GM13977 (cell line): ENCODE data around the gene CAMK1.

ENCODE experiments used
- DNase-seq: peaks from one replicate; pipeline ENCODE4 v3.0.0; 2012; ENCODE audit warnings: low spot score
- in situ Hi-C: fragments of 300-500 bp; cut with MboI; formaldehyde crosslinking; loops from one replicate; pipeline ENCODE4 v1.12.0; 2022; ENCODE audit warnings: low sequenced_read_pairs, low pct_unique_long_range_greater_than_20kb, mixed read lengths, inconsistent platforms; ENCODE audit not compliant: unreplicated experiment
- TF ChIP-seq, protein P1 (sequence below): IDR thresholded peaks from 2 replicates; pipeline ENCODE4 v1.5.1; 2012; ENCODE audit warnings: mild to moderate bottlenecking, control low read depth; ENCODE audit not compliant: insufficient read depth; ENCODE audit errors: extremely low read depth, missing control alignments

Gene CAMK1

DNA sequence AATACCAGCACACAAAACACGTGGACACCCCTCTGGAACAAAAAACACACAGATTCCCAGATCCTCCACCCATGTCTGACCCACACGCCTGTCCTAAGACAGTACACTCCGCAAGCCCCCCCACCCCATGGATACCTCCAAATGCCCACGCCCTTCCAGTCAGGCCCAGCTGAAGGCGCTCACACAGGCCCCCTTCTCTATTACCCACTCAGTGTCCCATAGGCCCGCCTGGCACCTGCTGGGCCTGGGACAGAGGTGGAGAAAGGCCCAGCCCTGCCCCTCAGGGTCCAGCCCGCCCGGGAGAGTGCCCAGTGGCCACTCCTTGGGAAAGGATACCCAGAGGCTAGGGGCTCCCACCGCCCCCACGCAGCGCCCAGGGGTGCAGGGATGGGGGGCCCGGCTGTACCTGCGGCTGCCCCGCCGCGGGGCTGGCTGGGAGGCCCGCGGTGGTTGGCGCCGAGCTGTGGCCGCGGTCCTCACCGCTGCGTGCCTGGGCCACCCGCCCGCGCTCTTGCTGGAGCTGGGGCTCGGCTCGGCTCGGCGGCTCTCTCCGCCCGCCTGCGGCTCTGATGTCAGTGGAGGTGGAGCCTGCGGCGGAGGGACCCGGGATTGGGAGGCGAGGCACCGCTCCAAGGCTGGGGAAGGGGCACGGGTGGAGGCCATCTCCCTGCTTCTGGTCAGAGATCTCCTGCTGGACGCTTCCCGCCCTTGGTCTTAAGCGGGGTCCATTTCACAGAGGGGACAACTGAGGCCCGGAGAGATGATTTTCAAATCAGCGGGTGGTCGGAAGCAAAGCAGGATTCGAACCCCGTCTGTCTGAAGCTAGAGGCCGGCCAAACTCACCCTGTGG, at the start of gene CAMK1:
Gene CAMK1, minus strand, starts transcription at position 522 of the 850 bp plus-strand sequence. CDS start 2,198 bp downstream, outside the sequence.
- TF ChIP-seq, protein P1, sequence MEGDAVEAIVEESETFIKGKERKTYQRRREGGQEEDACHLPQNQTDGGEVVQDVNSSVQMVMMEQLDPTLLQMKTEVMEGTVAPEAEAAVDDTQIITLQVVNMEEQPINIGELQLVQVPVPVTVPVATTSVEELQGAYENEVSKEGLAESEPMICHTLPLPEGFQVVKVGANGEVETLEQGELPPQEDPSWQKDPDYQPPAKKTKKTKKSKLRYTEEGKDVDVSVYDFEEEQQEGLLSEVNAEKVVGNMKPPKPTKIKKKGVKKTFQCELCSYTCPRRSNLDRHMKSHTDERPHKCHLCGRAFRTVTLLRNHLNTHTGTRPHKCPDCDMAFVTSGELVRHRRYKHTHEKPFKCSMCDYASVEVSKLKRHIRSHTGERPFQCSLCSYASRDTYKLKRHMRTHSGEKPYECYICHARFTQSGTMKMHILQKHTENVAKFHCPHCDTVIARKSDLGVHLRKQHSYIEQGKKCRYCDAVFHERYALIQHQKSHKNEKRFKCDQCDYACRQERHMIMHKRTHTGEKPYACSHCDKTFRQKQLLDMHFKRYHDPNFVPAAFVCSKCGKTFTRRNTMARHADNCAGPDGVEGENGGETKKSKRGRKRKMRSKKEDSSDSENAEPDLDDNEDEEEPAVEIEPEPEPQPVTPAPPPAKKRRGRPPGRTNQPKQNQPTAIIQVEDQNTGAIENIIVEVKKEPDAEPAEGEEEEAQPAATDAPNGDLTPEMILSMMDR: no peak
- DNase-seq: peak; percentile 77
- in situ Hi-C loops: no loop called here

DNA sequence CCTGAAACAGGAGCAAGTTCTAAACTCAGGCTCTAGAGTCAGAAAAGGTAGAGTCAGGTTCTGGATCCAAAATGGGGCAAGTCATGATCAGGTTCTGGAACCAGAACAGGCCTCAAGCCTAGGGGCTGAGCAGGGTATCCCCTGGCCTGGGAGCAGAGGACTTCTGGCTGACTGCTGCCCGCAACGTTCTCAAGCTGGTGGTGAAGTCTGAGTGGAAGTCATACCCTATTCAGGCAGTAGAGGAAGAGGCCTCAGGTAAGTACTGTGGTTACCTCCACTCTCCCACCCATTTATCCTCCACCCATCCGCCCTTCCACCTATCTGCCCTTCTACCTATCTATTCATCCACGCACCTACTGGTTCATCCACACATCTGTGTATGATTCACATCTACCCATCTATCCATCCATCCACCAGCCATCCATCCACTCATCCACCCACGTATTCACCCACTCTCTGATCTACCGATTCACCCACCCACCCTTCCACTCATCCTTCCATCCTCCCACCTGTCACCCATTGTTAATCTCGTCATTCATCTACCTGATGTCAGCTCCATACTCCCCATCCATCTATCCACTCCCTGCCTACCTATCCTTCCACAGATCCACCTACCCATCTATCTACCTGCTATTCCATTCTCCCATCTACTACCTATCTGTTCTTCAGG, 49.1 kb upstream of the CAMK1 start:
- no peak for DNase-seq
- TF ChIP-seq, protein P1: no peak
- in situ Hi-C loops: no loop called here

DNA sequence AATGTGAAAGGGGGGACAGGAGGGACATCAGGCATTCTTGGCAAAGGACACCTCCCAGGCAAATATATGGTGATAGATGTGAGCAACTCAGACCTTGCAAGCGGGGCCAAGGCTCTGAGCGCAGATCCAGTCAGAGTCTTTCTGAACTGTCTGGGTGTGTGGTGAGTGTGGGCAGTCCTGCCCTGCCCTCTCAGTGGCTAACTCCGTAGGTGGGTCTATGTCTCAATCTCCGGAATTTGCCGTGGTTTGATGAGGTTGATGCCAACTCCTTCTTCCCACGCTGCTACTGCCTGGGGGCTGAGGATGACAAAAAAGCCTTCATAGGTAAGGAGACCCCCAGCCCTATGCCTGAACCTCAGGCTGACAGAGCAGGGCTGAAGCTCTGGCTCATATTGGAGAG, 47.7 kb upstream of the CAMK1 start:
- in situ Hi-C loops: no loop called here
- no peak for DNase-seq
- TF ChIP-seq, protein P1: no peak

DNA sequence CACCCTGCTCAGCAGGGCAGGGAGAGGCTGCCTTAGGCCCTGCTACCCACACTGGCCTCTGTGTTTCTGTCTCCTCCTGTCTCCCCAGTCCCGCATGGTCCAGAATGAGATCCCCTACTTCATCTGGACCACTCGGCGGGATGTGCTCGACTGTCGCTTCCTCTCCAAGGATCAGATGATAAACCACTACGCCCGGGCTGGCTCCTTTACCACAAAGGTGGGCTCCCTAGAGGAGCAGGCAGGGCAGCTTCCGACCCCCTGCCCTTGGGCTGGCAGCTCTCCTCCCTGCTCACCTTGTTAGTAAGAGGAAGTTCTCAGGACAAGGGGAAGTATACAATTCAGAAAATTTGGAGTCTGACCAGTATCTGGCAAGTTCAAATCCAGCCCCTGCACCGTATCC, 46.2 kb upstream of the CAMK1 start:
- in situ Hi-C loops: no loop called here
- no peak for DNase-seq
- TF ChIP-seq, protein P1: no peak

DNA sequence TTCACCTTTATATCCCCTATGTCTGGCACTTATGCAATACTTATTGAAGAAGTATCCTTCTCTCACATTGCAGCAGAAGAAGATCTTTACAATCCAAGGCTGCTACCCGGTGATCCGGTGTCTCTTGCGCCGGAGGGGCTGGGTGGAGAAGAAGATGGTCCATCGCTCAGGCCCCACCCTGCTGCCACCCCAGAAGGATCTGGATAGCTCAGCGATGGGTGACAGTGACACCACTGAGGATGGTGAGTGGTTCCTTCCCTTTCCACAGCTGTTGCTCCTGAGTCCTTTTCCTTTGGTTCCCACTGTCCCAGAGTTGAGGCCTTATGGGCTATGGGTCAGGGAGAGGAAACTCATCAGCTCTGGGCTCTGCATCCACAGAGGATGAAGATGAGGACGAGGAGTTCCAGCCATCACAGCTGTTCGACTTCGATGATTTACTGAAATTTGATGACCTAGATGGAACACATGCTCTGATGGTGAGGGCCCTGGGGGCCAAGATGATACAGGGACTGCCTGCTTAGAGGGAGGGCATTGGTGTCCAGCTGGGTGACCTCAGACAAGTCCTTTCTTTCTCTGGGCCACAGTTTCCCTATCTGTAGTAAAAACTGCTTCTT, 43.2 kb upstream of the CAMK1 start:
- in situ Hi-C loops: no loop called here
- TF ChIP-seq, protein P1: no peak

DNA sequence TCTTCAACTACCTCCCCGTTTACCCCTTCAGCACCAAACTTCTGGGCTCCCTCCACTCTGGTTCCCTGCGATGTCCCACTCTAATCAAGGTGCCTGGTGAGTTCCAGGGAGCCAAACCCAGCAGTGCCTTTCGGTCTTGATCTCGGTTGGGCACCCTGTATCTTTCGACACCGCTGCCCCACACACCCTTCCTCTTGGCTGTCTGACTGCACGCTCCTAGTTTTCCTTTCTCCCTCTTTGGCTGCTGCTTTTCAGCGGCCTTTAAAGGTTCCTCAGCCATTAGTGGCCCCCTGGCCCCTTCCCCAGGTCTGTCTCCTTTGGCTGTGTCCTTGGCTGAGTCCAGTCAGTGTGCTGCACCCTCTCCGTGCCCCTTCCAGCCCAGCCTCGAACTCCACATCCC, 41.1 kb upstream of the CAMK1 start:
- no peak for DNase-seq
- TF ChIP-seq, protein P1: no peak
- in situ Hi-C loops: no loop called here

More for the DNA sequence above, 43.2 kb upstream of the CAMK1 start:
- no peak for DNase-seq
